Fibroblast of skin of scalp (primary cell): ENCODE data around the gene PXDN.

Source experiments
- DNase-seq: peaks from one replicate; pipeline ENCODE4 v3.0.0-alpha.2; 2013

PXDN gene

DNA sequence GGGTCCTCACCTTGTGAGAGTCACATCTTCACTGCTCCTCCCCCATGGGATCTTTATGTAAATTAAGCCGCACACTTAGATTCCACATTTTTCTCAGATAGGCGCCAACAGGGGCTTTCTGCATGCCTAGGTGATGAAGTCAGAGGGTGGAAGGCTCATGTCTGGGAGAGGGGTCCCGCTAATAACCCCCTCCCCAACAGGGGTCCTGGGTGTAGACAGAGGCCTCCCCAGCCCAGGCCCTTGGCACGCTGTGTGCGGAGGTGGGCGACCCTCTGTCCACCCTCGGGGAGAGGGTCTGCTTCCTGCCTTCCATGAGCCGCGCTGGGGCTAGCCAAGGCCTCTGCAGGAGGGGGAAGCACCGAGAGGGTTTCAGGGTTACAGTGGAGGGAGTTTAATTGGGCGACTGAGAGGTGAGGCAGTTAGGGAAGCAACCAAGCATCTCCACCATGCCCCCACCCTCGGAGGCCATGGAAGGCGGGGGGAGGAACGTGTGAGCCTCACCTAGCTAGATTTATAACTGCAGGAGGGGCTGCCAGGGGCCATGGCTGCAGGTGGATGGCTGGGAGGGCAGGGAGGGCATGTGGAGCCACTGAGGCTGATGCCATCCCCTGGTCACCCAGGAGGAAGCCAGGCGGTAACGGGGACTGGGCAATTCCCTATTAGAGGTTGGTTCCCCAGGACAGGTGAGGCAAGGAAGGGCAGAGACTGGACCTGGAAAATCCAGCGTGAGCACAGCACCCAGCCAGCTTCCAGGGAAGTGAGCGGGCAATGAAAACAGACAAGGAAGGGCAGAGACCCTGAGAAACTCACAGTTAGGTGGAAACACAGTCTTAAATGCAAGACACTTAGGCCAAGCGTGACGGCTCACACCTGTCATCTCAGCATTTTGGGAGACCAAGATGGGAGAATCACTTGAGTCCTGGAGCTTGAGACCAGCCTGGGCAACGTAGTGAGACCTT lies 7.7 kb upstream of the PXDN start:
- no peak for DNase-seq

DNA sequence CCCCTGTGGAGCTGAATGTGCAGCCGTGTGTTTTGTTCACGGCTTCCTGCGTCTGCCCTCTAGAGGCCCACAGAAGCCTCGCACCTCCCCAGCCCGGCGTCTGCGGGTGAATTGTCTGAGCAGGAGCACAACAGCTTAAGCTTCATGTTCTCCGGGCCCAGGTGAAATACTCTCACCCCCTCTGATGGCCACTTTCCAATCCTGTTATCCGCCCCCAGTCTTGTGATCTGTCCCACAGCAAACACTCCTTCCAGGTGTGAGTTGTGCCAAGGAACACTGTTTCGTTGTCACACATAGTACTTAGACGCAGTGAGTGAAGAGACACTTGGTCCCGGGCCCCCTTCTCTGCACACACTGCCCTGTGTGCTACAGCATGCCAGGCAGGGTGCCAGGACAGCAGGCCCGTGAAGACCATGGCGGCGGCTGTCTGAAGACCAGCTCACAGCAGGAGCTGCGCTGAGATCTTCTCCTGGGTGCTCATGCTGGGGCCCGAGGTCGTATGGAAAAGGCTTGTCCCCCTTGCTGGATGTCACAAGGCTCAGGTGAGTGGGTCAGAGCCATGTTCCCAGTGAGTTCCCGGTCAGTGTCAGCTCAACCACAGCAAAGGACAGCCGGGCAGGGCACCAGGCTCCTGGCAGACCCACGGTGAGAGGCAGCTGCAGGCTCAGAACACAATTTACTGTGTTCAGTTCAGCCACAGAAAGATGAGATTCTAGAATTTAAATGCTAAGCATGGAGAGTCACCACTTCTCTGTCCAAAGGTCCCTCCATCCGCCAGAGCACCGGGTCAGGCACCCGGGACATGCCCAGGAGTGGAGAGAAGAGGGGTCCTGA lies 6.8 kb upstream of the PXDN start:
- DNase-seq: peak; percentile 92

DNA sequence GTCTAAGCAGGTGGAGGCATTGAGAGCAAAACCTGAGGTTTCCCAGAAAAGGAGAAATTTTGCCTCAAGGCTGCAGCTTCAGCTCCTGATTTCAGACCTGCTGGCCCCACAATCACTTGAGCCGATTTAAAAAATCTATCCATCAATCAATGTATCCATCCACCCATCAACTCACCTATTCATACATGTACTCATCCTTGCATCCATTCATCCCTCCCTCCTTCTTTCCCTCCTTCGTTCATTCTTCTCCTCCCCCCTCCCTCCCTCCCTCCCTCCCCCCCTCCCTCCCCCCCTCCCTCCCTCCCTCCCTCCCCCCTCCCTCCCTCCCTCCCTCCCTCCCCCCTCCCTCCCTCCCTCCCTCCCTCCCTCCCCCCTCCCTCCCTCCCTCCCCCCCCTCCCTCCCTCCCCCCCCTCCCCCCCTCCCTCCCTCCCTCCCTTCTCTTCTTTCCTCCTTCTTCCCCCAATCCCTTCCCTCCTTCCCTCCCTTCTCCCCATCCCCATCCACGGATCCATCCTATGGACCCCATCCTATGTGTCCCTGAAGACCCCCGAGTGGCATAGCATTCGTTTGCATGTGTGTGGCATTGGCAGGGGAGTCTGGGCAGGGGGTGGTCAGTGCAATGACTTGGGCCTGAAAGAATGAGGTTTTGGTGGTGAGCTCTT lies 6.1 kb upstream of the PXDN start:
- DNase-seq: no peak

DNA sequence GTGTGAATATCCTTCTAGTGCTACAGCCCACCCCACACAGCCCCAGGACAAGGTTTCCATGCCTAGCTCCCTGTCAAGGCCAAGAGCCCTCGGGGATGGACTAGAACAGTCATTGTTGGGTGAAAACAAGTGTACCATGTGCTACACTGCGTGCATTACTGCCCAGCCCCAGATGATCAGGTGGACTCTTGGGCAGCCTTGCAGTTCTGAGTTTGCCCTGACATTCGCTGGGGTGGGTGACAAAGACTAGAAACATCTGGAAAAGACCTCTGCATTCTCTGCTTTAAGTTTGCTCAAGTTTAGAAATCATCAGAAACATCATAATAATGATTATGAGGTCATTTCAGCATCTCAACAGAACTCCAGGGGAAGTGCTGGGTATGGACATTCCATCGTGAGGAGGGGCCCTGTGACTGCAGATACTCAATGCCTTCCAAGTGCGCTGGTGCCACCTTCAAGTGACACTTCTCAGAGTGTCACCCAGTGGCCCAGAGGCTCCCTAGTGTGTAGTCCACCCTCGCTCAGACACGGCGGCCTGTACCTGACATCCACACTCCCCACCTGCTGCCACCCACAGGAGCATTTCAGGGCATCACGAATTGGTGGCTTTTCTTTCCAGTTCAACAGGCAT lies 5.3 kb upstream of the PXDN start:
- DNase-seq: no peak

DNA sequence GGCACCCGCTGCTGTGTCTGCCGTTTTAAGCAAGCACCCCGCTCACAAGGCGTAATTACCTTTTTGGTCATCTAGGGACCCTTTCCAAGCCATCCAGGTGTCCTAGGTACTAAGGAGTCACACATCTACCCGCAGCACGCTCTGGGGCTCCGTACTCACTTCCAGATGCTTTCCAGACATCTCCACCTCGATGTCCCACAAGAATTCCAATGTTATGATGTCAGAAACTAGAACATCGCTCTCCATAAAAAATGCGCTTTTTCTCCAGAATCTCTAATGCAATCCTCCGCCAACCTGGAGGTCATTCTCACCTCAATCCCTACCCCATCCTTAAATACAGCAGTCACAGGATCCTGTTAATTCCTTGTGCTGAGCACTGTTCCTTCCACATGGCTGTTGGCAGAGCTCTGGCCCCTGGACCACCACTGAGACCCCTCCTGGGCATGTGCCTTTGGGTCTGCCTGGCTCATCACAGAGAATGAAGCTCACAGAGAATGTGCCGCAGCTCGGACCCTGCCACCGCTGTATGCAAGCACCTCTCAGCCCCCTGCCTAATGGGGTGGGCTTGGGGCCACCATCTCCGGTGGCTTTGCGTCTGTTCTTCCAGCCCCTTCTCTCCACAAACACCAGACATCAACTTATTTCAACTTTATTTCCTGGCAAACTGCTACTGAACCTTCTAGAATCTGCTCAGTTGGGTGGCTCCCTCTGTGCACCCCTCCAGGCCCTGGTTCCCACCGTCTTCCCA lies 4.6 kb upstream of the PXDN start:
- DNase-seq: peak; percentile 55

DNA sequence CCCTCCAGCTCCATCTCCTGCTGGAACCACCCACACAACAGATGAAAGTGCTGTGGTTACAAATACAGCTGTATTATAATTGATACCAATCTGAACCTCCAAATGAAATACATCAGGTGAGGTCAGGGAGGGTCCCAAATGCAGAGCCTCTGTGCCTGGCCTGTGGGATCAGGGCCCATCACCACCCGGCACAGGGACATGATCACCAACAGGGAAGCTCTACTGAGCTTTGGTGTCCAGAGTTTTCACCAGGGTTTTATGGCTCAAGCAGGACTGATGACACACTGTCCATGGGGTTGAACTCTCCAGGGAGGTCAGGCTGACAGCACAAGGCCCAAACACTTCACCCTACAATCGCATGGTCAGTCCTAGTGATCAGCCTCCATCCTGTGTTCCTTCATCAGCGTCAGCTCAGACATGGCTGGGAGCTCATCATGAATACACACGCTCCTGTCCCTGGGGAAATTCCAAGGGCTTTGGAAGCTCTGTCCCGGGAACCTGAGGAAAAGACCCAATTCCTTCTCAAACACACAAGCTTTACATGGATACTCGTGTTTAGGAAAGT lies 3.9 kb upstream of the PXDN start:
- DNase-seq: peak; percentile 42

DNA sequence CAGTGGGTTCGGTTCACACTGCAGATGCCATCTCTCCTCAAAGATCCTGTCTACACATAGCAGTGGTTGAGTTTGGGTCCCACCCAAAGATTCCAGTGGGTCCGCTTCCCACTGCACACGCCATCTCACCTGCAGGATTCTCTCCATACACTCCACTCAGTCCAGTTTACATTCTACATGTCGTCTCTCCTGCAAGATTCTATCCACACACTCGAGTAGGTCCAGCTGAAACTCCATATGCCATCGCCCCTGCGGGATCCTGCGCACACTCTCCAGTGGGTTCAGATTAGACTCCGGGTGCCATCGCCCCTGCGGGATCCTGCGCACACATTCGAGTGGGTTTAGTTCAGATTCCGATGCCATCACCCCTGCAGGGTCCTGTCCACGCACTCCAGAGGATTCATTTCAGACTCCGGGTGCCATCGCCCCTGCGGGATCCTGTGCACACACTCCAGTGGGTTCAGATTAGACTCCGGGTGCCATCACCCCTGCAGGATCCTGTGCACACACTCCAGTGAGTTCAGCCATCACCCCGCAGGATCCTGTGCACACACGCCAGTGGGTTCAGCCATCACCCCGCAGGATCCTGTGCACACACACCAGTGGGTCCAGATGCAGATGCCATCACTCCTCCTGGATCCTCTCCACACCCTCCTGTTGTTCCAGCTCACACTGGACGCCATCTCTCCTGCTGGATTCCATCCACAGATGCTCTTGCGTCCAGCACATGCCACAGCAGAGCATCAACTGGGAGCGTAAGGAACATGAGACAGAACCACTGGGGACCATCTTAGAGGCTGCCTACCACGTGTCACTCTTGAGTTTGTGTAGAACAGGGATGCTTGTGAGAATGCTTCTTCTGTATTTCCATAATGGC lies 3.0 kb upstream of the PXDN start:
- DNase-seq: no peak

DNA sequence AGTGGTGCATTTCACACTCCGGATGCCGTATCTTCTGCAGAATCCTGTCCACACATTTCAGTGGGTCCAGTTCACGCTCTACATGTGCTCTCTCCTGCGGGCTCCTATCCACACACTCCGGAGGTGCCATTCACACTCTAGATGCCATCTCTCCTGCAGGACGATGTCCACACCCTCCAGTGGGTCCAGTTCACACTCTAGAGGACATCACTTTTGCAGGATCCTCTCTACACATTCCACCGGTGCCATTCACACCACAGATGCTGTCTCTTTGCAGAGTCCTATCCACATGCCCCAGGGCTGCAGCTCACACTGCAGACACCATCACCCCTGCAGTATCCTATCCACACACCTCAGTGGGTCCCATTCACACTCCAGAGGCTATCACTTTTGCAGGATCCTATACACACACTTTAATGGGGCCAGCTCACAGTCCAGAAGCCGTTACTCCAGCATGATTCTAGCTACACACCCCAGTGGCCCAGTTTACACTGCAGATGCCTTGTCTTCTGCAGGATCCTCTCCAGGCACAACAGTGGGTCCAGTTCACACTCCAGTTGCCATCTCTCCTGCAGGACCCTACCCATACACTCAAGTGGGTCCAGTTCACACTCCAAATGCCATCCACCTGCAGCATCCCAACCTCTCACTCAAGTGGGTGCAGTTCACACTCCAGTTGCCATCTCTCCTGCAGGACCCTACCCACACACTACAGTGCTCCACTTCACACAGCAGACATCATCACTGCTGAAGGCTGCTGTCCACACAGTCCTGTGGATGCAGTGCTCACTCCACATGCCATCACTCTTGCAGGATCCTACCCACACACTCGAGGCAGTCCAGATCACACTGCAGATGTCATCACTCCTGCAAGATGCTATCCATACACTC lies 2.1 kb upstream of the PXDN start:
- DNase-seq: no peak

DNA sequence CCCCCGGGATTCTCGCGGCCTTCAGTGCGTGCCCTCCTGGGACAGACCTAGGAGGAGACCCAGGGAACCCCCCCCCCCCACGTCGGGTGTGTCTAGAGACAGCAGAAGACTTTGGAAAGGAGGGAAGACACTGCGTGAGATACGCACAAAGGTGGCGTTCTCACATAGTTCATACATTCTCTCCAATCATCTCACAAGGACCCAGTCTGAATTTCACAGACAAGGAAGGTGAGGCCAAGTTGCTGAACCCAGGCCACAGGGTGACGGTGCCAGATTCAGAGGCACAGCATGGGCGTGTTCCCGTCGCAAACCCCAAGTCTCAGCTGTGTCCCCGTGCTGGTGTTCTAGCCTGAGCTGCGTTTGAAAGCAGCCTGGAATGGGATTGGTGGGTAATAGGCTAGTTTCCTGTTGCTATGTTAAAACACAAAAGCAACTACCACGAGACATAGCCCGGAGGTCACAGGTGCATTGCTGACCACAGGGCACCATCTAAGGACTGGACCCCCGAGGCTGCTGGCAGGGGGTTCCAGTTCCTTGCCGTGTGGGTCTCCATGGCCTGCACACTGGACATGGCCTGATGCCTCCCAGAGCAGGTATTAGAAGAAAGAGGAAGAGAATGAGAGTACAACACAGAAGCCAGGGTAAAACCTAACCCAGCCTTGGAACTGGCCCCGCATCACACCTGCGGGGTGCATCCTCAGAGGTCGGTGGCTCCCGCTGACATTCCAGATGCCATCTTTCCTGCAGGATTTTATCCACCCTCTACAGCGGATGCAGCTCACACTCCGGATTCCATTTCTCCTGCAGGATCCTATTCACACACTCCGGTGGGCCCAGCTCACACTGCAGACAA lies 1.1 kb upstream of the PXDN start:
- DNase-seq: no peak

DNA sequence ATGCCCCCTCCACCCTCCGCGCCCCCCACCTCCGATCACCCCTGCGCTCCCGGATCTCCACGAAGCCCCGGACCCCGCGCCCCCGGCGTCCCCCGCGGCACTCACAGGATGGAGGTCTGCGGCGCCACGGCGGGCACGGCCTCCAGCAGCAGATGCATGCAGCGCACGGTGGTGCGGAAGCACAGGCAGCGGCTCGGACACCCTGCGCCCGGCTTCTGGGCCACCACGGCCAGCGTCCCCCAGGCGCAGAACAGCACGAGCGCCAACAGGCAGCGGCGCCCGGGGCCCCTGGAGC lies 217 bp downstream of the PXDN start:
- no peak for DNase-seq

DNA sequence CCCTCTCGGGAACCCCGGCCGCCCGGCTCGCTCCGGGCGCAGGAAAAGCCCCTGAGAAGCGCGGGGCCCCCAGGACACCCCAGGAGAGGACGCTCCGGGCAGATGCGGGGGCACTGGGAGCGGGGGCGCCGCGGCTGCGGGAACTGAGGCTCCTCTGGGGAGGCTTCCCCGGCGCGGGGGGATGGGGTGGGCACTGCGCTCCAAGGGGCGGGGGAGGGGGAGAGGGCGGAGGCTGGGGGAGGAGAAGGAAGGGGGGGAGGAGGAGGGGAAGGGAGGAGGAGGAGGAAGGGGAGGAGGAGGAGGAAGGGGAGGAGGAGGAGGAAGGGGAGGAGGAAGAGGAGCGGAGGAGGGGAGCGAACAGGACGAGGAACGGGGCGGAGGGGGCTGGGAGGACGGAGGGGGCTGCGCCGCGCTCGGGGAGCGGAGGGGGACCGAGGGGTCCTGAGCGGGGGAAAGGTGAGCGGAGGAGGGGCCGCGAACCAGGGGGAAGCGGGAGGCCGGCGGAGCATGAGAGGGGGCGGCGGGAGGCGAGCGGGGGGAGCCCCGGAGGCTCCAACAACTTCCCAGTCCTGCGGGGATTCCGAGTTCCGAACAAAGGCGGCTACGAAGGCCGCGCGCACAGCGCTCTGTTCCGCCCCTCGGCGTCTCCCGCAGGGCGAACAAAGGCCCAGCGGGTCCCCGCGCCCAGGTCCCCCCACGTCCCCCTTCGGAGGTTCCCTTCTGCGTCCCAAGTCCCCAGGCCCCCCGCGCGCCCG lies 742 bp downstream of the PXDN start:
- peak; percentile 79 for DNase-seq

DNA sequence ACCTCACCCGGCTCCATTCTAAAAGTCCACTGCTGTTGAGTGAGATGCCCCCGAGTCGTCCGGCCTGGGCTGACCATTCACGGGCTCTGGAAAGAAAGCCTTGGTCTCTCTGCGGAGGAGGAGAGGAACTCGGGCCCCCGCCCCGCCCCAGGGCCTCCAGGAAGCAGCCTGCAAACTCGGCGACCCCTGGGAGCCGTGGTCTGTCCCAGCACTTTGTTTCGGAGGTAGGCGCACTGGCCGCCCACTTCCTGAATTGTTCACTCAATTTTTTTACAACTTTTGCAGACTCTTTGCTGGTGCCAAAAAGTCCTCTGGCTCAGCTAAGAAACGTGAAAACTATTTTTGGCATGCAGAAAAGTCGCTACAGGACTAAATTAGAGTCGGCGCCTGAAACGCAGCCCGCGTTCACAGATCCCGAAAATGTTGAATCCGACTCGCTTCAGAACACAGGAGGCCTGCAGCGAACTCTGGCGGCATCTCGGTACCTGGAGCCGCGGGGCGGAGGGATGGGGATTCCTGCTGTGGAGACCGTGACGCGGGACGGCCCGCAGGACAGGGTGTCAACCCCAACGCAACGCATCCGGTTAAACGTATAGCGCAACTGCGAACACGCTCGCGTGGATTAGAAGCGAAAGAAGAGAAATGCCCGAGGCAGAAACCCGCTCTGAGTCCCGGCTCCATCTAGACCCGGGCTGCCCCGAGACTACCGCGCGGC lies 1.5 kb downstream of the PXDN start:
- DNase-seq: peak; percentile 96

DNA sequence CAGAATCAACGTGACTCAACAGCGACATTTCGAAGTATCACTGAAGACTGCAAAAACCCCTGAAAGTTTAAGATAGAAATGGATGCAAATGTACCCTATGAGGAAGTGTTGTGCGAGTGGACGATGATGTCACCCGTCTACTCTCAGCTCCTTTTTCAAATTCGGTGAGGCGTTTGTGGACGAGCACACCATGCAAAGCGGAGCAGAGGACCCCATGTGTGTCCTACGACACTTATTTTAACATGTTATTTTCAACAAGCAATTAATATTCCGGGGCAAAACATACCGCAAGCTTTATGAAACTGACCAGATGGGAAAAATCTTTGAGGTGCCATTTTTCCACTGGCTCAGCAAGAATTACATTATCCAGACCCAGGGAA lies 2.0 kb downstream of the PXDN start:
- DNase-seq: no peak

DNA sequence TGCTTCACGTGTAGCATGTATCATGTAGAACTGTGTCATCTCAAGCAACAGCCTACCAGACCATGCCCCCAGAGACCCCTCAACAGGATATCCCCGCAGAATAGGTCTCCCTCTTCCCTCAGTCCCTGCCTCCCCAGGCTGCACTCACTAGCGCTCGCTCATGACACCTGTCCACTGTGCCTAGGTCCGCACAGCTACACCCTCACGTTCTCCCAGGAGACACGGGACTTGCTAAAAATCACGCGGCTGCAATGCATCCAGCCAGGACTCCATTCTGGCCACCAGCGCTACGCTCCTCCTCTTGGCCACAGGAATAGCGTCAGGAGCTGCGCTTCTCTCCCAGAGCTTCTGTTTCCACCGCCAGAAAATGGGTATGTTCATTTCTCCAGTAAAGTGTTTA lies 2.5 kb downstream of the PXDN start:
- DNase-seq: no peak

DNA sequence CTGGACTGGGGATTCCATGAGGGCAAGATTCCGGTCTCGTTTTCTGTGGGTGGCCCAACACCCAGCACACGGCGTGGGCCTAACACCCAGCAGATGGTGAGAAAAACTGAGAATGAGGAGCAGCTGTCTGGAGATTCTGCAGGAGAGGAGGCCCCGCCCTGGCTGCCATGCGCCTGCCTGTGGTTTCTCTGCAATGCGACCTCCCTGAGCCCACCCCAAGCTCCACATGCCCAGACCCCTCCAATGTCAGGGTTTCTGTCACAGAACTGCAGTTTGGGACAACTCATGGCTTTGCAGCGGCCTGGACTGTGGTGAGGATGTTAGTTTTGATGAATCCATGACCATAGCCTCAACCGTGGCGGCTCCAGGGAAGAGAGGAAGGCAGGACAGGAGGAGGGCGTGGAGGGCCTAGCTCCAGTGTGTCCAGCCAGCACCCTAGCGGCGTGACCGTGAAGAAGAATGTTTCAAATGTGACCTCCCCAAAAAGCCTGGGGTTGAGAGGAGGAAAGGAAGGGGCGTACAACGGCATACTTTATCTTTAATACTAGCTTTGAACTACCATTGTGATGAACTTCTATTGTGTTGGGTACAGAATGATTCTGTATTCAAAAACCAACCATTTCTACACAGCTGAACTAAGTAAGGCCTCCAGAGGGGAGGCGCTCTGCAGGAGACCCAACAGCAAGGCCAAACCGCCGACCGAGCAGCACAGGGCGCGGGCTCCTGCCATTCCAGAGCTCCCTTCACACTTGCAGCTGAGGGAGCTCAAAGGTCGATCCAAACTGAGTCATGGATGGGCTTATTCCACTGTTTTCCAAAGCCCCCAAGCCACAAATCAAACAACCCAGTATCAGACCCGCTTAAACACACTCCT lies 3.4 kb downstream of the PXDN start:
- peak; percentile 65 for DNase-seq
